ENCODE data around the gene AKIP1. TPM values are rescaled to one million over a fixed set of nuclear protein-coding genes. Genes with fewer than 3 reads are reported as not detected.

Gene AKIP1
- polyA plus RNA-seq, 1 experiment = 41.4 TPM

DNA sequence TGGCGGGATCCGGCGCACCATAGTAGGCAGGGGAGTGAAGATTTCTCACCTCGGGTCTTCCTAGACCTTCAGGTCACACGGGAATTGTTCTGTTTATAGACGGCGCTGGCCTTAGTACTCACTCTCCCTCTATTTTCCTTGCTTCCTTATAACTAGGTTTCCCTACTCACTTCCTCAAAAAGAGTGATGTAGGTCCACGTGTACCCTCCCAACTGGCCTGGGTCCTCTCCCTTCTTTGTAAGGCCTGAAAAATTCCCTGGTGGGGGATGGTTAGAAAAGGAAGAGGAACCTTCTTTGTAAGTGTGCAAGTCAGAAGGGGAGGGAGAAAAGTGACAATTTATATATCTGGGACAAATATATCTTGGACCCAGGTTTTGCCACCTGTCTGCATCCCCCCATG is 56.2 kb downstream of the AKIP1 start:
- ChIA-PET CTCF (no interaction called here), POLR2A (no interaction called here)
- no peak for DNase-seq (ENCODE audit: low read depth, low spot score)
- no peak overlapping the region for H3K4me3 ChIP-seq (ENCODE audit: low read depth, low read length)
- no peak overlapping the region for H3K27ac ChIP-seq (ENCODE audit: low read depth, low read length)
- H3K27me3 ChIP-seq (ENCODE audit: control insufficient read depth, insufficient read depth, low read length) = no peaks in the 10 kb centered on the region
- H3K9me3 ChIP-seq (ENCODE audit: control insufficient read depth, insufficient read depth, low read length) = no peaks in the 10 kb centered on the region; the same call in 1 of the 2 replicates
- TF ChIP-seq, protein P1, sequence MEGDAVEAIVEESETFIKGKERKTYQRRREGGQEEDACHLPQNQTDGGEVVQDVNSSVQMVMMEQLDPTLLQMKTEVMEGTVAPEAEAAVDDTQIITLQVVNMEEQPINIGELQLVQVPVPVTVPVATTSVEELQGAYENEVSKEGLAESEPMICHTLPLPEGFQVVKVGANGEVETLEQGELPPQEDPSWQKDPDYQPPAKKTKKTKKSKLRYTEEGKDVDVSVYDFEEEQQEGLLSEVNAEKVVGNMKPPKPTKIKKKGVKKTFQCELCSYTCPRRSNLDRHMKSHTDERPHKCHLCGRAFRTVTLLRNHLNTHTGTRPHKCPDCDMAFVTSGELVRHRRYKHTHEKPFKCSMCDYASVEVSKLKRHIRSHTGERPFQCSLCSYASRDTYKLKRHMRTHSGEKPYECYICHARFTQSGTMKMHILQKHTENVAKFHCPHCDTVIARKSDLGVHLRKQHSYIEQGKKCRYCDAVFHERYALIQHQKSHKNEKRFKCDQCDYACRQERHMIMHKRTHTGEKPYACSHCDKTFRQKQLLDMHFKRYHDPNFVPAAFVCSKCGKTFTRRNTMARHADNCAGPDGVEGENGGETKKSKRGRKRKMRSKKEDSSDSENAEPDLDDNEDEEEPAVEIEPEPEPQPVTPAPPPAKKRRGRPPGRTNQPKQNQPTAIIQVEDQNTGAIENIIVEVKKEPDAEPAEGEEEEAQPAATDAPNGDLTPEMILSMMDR (IDR thresholded peaks at IDR 0.05; ENCODE audit: low read depth, low read length) = no peak

Small RNA genes lying within 50 kb of the gene (small RNA-seq; reads per million reads assigned to genes)
- not detected for gene RF00019 (ENCODE audit: insufficient read length, low read depth)

Other genes starting within 250 kb of the AKIP1 start
- gene TRIM66, start 228.5 kb upstream of the AKIP1 start, polyA plus RNA-seq (2011; rRNA removed) = 4.2 and 6.3 TPM in 2 replicates
- gene RPL27A, start 228.4 kb upstream of the AKIP1 start, polyA plus RNA-seq (2011; rRNA removed) = 941 and 1,068 TPM in 2 replicates
- gene C11orf16, start 21.8 kb downstream of the AKIP1 start, polyA plus RNA-seq (2011; rRNA removed) = not detected in 2 replicates
- gene ASCL3, start 31.8 kb downstream of the AKIP1 start, polyA plus RNA-seq (2011; rRNA removed) = not detected in 2 replicates
- 45.2 and 53.9 TPM in 2 replicates for gene TMEM9B, start 53.3 kb downstream of the AKIP1 start, polyA plus RNA-seq (2011; rRNA removed)
- gene NRIP3, start 92.8 kb downstream of the AKIP1 start, polyA plus RNA-seq (2011; rRNA removed) = 11.1 and 12.3 TPM in 2 replicates
- 0.91 and 1.3 TPM in 2 replicates for gene SCUBE2, start 180.4 kb downstream of the AKIP1 start, polyA plus RNA-seq (2011; rRNA removed)